OCI-LY3 (cell line): ENCODE data around the gene BEND5.

Experiments
- H2AFZ ChIP-seq: fragments of 200-600, 300-600 bp; shearing (Covaris generic); 2 replicates; pipeline ENCODE4 v1.6.0; 2014; ENCODE audit warnings: antibody characterized with exemption, low read depth, low read length
- H3K27ac ChIP-seq: fragments of 200-600, 300-600 bp; sonication (generic); 2 replicates; pipeline ENCODE4 v1.5.1; 2014; ENCODE audit warnings: mild to moderate bottlenecking, low read length, moderate library complexity, mixed read lengths
- H3K27me3 ChIP-seq: fragments of 200-600, 300-600 bp; sonication (generic); 2 replicates; pipeline ENCODE4 v1.6.1; 2014; ENCODE audit warnings: low read depth, low read length, mixed read lengths
- H3K36me3 ChIP-seq: fragments of 200-600, 300-600 bp; sonication (generic); replicated peaks from 2 replicates; pipeline ENCODE3; 2014; ENCODE audit warnings: low read depth, low read length, mixed read lengths
- H3K4me1 ChIP-seq: fragments of 300-600, 200-600 bp; sonication (generic); 2 replicates; pipeline ENCODE4 v1.6.1; 2014; ENCODE audit warnings: low read length, mixed read lengths
- H3K4me2 ChIP-seq: fragments of 200-600, 300-600 bp; sonication (generic); 2 replicates; pipeline ENCODE4 v1.6.1; 2014; ENCODE audit warnings: low read length, mixed read lengths
- H3K4me3 ChIP-seq: fragments of 300-600, 200-600 bp; sonication (generic); 2 replicates; pipeline ENCODE4 v1.5.1; 2014; ENCODE audit warnings: antibody characterized with exemption, mild to moderate bottlenecking, low read length, moderate library complexity
- H3K79me2 ChIP-seq: fragments of 300-600, 200-600 bp; shearing (Covaris generic); 2 replicates; pipeline ENCODE4 v1.6.1; 2014; ENCODE audit warnings: mild to moderate bottlenecking, low read length, mixed read lengths
- H3K9ac ChIP-seq: fragments of 300-600, 200-600 bp; shearing (Covaris generic); 2 replicates; pipeline ENCODE4 v1.6.0; 2014; ENCODE audit warnings: mild to moderate bottlenecking, low read length, moderate library complexity
- H3K9me3 ChIP-seq: fragments of 200-600, 300-600 bp; shearing (Covaris generic); 2 replicates; pipeline ENCODE4 v1.6.1; 2014; ENCODE audit warnings: low read length, mixed read lengths; ENCODE audit not compliant: insufficient read depth
- H4K20me1 ChIP-seq: fragments of 200-600, 300-600 bp; sonication (generic); 2 replicates; pipeline ENCODE4 v1.6.1; 2016; ENCODE audit warnings: low read length, mixed read lengths; ENCODE audit not compliant: insufficient read depth
- EZH2phosphoT487 ChIP-seq: fragments of 200-600 bp; shearing (Covaris generic); IDR thresholded peaks from 2 replicates; pipeline ENCODE4 v1.6.1; 2018; ENCODE audit warnings: antibody characterized with exemption, mixed run types, low read depth
- TF ChIP-seq, protein P1 (sequence below): fragments of 200-600, 300-600 bp; sonication (generic); IDR thresholded peaks from 2 replicates; pipeline ENCODE4 v1.5.1; 2014; ENCODE audit warnings: antibody characterized with exemption, low read length, low read depth

Gene BEND5

DNA sequence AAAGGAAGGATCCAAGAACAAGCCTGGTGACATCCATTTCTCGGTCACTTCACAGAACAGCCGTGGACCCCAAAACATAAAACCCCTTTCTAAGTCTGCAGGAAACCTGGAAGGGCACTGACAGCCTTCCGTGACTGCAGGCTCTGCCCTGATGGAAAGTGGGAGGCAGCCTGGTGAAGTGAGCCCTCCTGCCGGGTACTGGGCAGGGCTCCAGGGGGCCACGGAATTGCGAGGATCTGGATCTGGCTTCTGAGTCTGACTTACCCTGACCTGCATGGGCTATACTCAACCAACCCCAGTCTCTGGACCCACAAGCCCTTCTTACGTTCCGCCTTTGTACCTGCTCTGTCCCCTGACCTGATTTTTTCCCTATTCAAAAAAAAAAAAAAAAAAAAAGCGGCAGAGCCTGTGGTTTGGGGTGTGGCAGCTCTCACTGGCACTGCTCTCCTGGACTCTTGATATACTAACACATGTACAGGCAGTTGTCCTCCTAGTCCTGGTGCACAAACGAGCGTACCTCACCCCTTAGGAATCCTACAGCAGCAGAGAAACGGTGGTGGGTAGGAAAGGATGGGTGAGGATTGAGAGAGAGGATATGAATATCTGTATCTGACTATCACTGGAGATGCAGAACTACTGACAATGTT, 82.9 kb downstream of the BEND5 start:
- Histone ChIP-seq H3K27ac (no peak overlapping the region), H3K36me3 (no peaks in the 10 kb centered on the region), H3K4me1 (peaks cover 53% of the 10 kb centered on the region), H3K4me2 (no peak overlapping the region), H3K9ac (no peak overlapping the region), H3K9me3 (no peaks in the 10 kb centered on the region), H2AFZ (no peak overlapping the region), H3K79me2 (no peaks in the 10 kb centered on the region), H4K20me1 (no peaks in the 10 kb centered on the region), H3K4me3 (no peak overlapping the region), H3K27me3 (no peaks in the 10 kb centered on the region)
- TF ChIP-seq, protein P1, sequence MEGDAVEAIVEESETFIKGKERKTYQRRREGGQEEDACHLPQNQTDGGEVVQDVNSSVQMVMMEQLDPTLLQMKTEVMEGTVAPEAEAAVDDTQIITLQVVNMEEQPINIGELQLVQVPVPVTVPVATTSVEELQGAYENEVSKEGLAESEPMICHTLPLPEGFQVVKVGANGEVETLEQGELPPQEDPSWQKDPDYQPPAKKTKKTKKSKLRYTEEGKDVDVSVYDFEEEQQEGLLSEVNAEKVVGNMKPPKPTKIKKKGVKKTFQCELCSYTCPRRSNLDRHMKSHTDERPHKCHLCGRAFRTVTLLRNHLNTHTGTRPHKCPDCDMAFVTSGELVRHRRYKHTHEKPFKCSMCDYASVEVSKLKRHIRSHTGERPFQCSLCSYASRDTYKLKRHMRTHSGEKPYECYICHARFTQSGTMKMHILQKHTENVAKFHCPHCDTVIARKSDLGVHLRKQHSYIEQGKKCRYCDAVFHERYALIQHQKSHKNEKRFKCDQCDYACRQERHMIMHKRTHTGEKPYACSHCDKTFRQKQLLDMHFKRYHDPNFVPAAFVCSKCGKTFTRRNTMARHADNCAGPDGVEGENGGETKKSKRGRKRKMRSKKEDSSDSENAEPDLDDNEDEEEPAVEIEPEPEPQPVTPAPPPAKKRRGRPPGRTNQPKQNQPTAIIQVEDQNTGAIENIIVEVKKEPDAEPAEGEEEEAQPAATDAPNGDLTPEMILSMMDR, result no peak
- TF ChIP-seq EZH2phosphoT487, result no peak

DNA sequence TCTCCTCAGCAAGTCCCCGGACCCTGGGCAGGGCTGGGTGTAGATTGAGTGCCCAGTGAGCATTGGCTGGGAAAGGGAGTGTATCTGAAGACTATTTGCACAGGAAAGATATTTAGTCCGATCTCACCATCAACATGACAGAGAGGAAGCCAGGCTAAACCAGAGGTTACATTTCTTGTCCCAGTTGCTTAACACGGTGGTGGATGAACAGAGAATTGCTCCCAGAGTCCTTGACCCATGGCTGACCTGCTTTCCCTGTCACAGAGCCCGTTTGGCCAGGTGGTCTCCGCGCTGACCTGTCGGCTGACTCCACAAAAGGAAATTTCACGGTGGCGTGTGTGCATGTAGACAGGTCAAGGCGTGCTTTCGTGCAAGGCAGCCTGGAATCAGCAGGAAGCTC, 83.5 kb downstream of the BEND5 start:
- H3K9ac ChIP-seq, result no peak overlapping the region
- no peak overlapping the region for H3K4me3 ChIP-seq
- H4K20me1 ChIP-seq, result no peaks in the 10 kb centered on the region
- peaks cover 59% of the 10 kb centered on the region for H3K4me1 ChIP-seq
- no peaks in the 10 kb centered on the region for H3K9me3 ChIP-seq
- no peaks in the 10 kb centered on the region for H3K27me3 ChIP-seq
- no peak overlapping the region for H2AFZ ChIP-seq
- H3K79me2 ChIP-seq, result no peaks in the 10 kb centered on the region
- no peak for TF ChIP-seq EZH2phosphoT487
- H3K36me3 ChIP-seq, result no peaks in the 10 kb centered on the region
- H3K27ac ChIP-seq, result no peak overlapping the region
- no peak overlapping the region for H3K4me2 ChIP-seq

DNA sequence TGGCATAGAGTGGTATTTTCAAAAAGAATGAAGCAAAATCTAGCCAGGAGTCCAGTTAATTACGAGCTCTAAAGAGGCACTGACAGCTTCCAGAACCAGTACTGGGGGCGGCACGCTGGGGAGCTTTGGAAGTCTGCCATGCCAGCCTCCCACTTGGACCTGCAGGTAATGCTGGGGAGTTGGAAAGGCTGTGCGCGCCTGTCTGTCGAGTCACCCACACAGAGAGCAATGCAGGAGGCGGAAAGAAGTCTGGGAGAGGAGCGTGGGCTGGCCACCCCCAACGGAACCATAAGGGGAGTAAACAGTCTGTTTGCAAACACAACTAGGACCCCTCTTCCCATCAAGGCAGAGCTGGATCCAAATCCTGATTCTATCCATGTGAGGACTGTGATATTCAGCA, 84.5 kb downstream of the BEND5 start:
- H3K4me1 ChIP-seq, result peaks cover 66% of the 10 kb centered on the region
- no peaks in the 10 kb centered on the region for H3K79me2 ChIP-seq
- peak overlapping the region; percentile 31; the same call in 1 of the 2 replicates for H3K4me3 ChIP-seq
- peak overlapping the region; percentile 69; the same call in 1 of the 2 replicates for H3K9ac ChIP-seq
- peak overlapping the region; percentile 86 for H3K27ac ChIP-seq
- H4K20me1 ChIP-seq, result no peaks in the 10 kb centered on the region
- TF ChIP-seq EZH2phosphoT487, result no peak
- TF ChIP-seq, protein P1, result no peak
- H3K4me2 ChIP-seq, result peak overlapping the region; percentile 39
- H2AFZ ChIP-seq, result no peak overlapping the region
- H3K36me3 ChIP-seq, result no peaks in the 10 kb centered on the region
- no peaks in the 10 kb centered on the region for H3K27me3 ChIP-seq
- H3K9me3 ChIP-seq, result no peaks in the 10 kb centered on the region

DNA sequence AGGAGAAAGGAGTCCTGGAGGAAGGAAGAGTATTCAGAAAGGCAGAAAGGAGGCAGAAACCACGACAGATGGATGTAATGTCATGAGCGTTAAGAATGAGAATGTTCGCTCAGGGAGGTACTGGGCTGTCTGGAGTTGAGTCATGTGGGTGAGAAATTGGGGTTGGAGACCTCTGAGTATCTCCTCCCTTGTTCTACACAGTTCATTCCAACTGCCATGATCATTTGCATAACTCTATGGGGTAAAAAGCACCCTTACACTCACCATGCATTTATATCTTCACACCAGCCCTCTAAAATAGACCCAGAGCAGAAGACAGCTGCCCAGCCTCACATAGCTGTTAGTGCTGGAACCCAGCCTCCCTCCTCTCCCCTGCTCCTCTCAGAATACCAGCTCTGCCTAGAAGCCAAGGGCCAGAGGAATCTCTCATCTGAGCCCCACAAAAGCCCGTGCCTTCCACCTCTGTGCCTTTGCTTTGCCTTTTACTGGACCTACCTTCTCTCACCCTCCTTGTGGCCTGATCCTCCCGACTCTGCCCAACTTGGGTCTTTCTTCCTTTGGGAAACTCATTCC, 85.2 kb downstream of the BEND5 start:
- Histone ChIP-seq H3K9ac (peak overlapping the region; percentile 69), H3K27me3 (no peaks in the 10 kb centered on the region), H3K9me3 (no peaks in the 10 kb centered on the region), H3K4me2 (peak overlapping the region; percentile 39), H3K36me3 (no peaks in the 10 kb centered on the region), H2AFZ (peak overlapping the region; percentile 18; the same call in 1 of the 2 replicates), H4K20me1 (no peaks in the 10 kb centered on the region), H3K4me1 (peaks cover 67% of the 10 kb centered on the region), H3K27ac (peak overlapping the region; percentile 86), H3K4me3 (peak overlapping the region; percentile 31; the same call in 1 of the 2 replicates), H3K79me2 (no peaks in the 10 kb centered on the region)
- TF ChIP-seq, protein P1, result no peak
- TF ChIP-seq EZH2phosphoT487, result no peak
